Mucosa of rectum (tissue), 2 donors: ENCODE measurements around the gene DRD2.

ENCODE experiments used
- H3K27ac ChIP-seq, 2 donors: one replicate each; pipeline ENCODE4 v1.7.0; 2013; ENCODE audit warnings: inconsistent platforms in 2 of 2, low read depth in 2 of 2, low read length in 2 of 2
- H3K27me3 ChIP-seq, 2 donors: one replicate each; pipeline ENCODE4 v1.7.0; 2013; ENCODE audit warnings: low read length in 2 of 2; ENCODE audit not compliant: control insufficient read depth in 2 of 2, insufficient read depth in 2 of 2
- H3K36me3 ChIP-seq, 2 donors: one replicate each; pipeline ENCODE4 v1.7.0; 2013; ENCODE audit warnings: low read length in 2 of 2; ENCODE audit not compliant: control insufficient read depth in 2 of 2, insufficient read depth in 2 of 2
- H3K4me1 ChIP-seq, 2 donors: one replicate each; pipeline ENCODE4 v1.7.0; 2013; ENCODE audit warnings: low read length in 2 of 2, mild to moderate bottlenecking in 1 of 2; ENCODE audit not compliant: control insufficient read depth in 2 of 2, insufficient read depth in 2 of 2
- H3K4me3 ChIP-seq, 2 donors: one replicate each; pipeline ENCODE4 v1.7.0; 2013; ENCODE audit warnings: low read length in 2 of 2
- H3K9ac ChIP-seq, 2 donors: one replicate each; pipeline ENCODE4 v1.7.0; 2013; ENCODE audit warnings: low read length in 2 of 2, low read depth in 1 of 2, mild to moderate bottlenecking in 1 of 2
- H3K9me3 ChIP-seq, 2 donors: one replicate each; pipeline ENCODE4 v1.7.0; 2013; ENCODE audit warnings: low read length in 2 of 2; ENCODE audit not compliant: control insufficient read depth in 2 of 2
- donor health status: healthy.
- donor health status: Normal muscosa, but diverticular disease.

DRD2 gene

GRCh38 chr11:113363406-113363805 lies 111.8 kb downstream of the DRD2 start:
- Histone ChIP-seq H3K4me3 (no peak overlapping the region), H3K27me3 (no peaks in the 10 kb centered on the region), H3K9ac (no peak overlapping the region), H3K4me1 (no peaks in the 10 kb centered on the region), H3K36me3 (peaks cover 38 to 47% of the 10 kb centered on the region in 2 donors), H3K9me3 (no peaks in the 10 kb centered on the region), H3K27ac (no peak overlapping the region)
